DOHH2 (cell line): Measurements from ENCODE around the gene ITIH2.

ENCODE experiments used
- EZH2phosphoT487 ChIP-seq: fragments of 200-600 bp; sonication (generic); IDR thresholded peaks from 2 replicates; pipeline ENCODE4 v1.6.1; 2017; ENCODE audit warnings: borderline replicate concordance, mild to moderate bottlenecking, antibody characterized with exemption, low read length, moderate library complexity, mixed read lengths
- TF ChIP-seq, protein P1 (sequence below): fragments of 200-600 bp; sonication (generic); IDR thresholded peaks from one replicate; pipeline ENCODE4 v1.5.1; 2014; ENCODE audit warnings: antibody characterized with exemption, mild to moderate bottlenecking, low read depth, low read length; ENCODE audit not compliant: poor library complexity, severe bottlenecking

DNA sequence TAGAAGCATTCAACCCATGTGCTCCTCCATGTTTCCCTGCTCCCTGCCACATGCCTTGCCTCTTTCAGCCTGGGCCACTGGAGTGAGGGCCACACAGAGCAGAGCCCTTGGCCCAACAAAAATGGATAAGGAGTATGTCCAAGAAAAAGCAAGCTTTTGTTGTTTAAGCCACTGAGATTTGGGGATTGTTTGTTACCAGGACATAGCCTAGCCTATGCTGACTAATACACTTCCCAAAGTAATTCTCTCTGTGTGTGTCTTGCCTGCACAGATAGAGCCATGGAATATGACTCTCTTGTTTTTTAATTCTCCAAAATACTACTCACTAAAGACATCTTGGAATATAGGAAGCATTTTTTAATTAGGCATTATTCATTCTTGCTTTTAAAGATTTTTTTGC, 13.5 kb upstream of the ITIH2 start:
- TF ChIP-seq, protein P1, sequence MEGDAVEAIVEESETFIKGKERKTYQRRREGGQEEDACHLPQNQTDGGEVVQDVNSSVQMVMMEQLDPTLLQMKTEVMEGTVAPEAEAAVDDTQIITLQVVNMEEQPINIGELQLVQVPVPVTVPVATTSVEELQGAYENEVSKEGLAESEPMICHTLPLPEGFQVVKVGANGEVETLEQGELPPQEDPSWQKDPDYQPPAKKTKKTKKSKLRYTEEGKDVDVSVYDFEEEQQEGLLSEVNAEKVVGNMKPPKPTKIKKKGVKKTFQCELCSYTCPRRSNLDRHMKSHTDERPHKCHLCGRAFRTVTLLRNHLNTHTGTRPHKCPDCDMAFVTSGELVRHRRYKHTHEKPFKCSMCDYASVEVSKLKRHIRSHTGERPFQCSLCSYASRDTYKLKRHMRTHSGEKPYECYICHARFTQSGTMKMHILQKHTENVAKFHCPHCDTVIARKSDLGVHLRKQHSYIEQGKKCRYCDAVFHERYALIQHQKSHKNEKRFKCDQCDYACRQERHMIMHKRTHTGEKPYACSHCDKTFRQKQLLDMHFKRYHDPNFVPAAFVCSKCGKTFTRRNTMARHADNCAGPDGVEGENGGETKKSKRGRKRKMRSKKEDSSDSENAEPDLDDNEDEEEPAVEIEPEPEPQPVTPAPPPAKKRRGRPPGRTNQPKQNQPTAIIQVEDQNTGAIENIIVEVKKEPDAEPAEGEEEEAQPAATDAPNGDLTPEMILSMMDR: no peak
- TF ChIP-seq EZH2phosphoT487: no peak
